DMS53 treated with DMSO at 0.1 percent for 48 hours (cell line): ENCODE results near the gene CHCHD10.

ENCODE experiments used
- DNase-seq: peaks from one replicate; lab custom pipeline; 2025; ENCODE audit not compliant: unreplicated experiment; lab: John Stamatoyannopoulos, UW

The CHCHD10 gene

DNA sequence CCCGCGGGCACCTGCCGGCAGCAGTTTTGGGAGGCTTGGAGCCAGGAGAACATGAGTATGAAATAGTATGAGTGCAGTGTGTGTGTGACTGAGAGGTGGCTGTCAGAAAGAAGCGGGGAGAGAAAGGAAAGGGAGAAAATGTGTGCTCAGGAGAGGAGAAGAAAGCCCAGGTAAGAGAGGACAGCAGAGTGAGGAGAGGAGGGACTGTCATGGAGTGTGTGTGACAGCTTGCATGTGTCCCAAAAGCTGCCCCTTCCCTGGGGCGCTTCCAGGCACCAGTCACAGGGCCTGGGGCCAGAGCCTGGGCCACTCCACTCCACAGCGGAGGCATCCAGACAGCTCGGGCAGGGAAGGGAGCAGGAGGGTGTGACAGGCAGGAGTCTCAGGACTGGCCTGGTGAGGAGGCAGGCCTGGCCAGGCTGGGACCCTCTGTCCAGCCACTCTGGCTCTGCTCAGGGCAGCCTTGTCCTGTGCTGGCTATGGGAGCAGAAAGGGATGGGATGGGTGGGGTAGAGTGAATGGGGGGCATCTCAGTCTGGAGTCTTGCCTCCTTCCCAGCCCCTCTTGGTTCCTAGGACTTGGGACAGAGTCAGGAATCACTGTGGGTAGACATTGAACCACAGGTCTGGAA lies 5.8 kb upstream of the CHCHD10 start:
- no peak for DNase-seq

GRCh38 chr22:23772649-23773473 lies 5.1 kb upstream of the CHCHD10 start, which contains the start of gene MMP11:
Gene MMP11 (plus strand): TSS chr22:23772849. CDS start chr22:23772871, 22 bp downstream.
- no peak for DNase-seq

- DNase-seq = no peak
These were observed 4.5 kb upstream of the CHCHD10 start for GRCh38 chr22:23772315-23772648.

DNA sequence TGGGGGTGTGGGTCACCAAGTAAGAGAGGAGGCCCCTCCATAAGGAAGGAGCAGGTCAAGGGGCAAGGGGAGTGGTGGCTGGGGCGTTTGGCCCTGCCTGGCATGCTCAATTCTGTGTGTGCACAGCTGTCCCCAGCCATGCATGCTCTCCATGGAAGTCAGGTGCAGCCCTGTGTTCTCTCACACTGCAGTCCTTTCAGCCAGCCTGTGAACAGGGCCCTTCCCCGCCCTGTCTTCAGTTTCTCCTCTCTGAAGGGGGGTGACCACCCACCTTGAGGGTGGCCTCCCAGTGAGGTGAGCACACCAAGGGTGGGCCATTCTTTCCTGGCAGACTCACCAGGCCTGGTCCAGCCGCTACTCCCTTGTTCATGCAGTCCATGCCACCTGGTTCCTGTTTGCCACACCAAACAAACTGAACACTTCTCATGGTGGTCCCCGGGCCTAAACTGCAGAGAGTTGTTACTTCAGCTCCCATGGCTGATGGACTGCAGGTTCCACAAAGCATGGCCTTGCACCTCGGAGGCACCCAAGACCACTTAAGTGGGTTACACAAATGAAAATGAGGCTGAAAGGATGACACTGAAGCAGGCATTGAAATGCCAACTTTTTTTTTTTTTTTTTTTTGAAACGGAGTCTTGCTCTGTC lies 1.7 kb upstream of the CHCHD10 start:
- no peak for DNase-seq

DNA sequence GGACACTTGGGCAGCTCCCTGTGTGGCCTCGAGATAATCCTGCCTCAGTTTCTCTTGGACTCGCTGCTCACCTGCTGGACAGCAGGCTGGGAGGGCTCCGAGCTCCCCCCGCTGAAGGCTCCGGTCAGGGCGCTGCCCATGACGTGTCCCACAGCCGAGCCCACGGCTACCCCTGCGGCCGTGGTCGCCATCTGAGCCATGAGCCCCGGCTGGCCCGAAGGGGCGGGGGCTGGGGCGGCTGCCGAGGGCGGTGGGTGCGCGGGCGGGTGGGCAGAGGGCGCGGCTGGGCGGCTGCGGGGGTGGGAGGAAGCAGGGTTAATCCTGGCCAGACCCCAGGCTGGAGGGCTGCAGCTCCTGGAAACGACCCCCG lies 484 bp downstream of the CHCHD10 start:
- no peak for DNase-seq

DNA sequence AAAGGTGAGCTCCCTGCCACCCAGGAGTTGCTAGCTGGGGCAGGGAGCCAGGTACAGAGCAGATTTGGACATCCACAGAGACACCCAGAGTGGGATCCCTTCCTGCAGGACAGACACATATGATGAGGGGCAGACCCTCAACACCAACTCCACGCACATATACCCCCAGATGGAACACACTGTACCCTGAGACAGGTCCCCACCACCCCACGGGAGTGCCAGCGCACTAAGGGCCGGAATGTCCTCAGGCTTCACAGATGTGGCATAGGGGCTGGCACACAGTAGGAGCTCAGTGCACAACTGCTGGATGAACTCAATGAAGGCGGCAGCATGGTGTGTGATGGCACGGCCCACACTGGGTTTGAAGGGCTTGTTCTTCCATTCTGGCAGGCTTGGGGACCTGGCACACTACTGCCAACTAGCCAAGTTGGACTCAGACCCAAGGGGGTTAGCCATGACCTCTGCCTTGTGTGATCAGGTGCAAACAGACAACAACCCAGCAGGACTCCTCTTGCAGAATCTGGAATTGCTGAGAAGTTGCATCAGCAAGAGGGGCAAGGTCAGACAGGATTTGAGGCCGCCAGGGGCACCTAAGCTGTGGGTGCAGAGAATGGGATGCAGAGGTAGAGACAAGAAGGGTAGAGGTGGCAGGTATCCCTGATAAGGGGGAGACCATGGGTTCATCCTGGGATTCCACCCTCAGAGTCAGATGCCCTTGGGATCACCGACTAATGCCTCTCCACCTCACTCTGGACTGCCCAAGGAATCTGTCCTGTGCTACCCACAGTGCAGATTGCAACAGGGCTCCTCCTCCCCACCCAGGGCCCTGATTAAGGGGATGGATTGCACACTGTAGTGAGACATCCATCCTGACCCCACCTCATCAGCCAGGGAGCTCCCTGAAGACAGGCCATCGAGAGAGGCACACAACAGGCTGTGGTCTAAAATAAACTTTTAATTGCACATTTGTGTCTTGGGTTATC lies 2.6 kb downstream of the CHCHD10 start:
- DNase-seq = no peak

- no peak for DNase-seq
These were observed 3.8 kb downstream of the CHCHD10 start for GRCh38 chr22:23763954-23764353.

GRCh38 chr22:23763579-23763945 lies 4.2 kb downstream of the CHCHD10 start:
- no peak for DNase-seq

DNA sequence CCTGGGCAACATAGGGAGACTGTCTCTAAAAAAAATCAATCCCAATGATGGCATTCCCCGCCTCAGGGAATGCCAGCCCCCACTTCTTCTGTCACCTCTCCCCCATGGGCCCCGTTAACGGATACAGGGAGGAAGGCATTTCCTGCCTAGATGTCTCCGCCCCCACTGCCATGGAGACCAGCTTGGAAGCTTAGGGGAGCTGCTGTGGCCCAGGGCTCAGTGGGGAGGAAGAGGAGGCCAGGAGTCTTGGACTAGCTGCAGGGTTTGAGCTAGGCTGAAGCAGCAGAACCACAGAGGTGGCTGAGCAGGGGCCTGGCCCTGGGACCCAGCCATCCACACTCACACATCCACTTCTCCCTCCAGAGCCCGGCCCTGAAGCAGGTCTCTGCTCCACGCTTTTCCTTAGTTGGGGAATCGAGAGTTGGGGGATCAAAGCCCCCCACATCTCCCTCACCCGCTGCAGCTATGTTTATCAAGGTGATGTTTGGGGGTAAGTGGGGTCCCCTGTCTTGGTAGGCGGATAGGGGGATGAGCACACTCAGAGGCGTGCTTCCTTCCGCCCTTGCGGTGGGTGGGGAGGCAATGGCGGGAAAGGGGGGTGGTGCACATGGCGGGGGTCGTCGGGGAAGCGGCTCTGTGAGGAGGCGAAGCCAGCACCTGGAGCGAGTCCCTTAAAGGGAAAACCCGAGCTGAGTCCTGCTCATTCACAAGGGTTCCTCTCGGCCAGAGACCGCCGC lies 4.8 kb downstream of the CHCHD10 start, which contains the start of gene C22orf15:
C22orf15 (plus strand) TSS at position 149 of the 737 bp plus-strand sequence; CDS start at position 466, 317 bp downstream.
- DNase-seq = no peak

DNA sequence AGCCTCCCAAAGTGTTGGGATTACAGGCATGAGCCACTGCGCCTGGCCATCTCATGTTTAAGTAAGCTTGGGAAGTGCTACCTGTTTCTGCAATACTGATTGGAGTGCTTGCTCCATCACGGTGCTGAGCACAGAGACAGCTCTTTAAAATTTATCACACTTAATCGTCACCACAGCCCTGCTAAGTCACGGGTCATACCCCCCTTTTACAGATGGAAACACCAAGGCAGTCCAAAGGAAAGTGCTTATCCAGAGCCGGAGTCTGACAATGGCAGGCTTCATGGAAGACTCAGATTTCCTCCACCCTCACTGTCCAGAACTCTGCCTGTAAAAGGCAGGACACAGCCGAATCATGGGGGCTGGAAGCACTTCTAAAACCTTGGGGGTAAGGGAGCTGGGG lies 7.7 kb downstream of the CHCHD10 start:
- no peak for DNase-seq

- DNase-seq = no peak
These were observed 8.2 kb downstream of the CHCHD10 start for GRCh38 chr22:23759566-23759965.

DNA sequence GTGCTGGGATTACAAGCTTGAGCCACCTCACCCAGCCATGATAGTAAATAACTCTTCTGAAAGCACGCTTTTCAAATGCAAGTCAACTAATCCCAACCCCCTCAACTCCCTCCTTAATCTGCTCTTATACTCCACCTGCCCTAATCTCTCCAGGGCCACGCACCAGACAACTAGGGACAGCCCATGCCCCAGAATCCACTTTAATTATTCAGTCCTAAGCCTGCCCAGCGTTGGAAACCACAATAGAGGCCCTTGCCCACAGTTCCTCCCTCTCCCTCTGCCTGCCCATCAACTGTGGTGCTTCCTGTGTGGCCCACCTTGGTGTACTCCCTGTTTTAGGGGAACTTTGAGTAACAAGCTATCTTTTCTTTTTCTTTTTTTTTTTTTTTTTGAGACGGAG lies 10.9 kb downstream of the CHCHD10 start:
- DNase-seq = no peak

GRCh38 chr22:23755711-23756110 lies 12.1 kb downstream of the CHCHD10 start:
- no peak for DNase-seq

DNA sequence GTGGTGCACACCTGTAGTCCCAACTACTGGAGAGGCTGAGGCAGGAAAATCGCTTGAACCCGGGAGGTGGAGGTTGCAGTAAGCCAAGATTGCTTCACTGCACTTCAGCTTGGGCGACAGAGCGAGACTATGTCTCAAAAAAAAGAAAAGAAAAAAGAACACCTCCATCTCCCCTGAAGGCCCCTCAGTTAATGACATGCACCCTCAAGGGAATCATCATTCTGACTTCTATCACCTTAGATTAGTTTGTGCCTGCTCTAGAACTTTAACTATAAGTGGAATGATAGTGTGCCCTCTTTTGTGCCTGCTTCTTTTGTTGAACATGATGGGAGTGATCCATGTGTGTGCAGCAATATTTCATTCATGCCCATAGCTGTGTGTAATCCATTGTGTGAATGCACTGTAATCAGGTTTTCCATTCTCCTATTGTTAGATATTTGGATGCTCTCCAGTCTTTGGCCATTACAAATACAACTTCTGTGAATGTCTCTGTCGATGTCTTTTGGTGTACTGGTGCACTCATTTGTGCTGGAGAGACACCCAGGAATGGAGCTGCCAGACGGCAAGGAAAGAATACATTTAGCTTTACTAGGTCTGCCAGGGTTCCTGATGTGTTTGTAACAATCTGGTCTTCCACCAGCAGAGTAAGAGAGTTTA lies 12.7 kb downstream of the CHCHD10 start:
- DNase-seq = no peak

DNA sequence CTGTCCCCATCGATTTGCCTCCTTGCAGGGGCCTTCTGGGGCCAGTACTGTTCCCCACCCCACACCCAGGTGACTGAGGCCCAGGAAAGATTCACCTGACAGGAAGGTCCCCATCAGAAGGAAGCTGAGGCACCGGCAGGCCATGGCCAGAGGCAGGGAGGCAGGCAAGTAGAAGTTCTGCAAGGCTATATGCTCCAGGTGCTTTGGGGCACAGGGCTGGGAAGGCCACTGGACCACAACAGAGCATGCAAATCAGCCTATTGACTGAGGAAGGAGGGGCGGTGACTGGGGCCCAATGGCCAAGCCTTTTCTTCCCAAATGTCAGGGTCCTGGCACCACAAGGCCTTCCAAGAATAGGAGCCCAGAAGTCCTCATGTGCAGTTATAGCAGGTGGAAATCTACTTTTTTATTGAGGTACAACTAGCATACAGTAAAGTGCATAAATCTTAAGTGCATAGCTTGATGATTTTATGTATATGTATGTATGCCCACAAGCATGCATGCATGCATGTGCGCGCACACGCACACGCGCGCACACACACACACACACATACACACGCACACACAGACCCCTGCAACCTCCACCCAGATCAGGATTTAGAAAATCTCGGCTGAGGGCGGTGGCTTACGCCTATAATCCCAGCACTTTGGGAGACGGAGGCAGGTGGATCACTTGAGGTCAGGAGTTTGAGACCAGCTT lies 13.4 kb downstream of the CHCHD10 start, which contains the start of gene VPREB3:
VPREB3 (minus strand) TSS at position 206 of the 700 bp plus-strand sequence; CDS start at position 144, 62 bp downstream.
- no peak for DNase-seq

- DNase-seq = no peak
These were observed 14.4 kb downstream of the CHCHD10 start for GRCh38 chr22:23753385-23753784.

DNA sequence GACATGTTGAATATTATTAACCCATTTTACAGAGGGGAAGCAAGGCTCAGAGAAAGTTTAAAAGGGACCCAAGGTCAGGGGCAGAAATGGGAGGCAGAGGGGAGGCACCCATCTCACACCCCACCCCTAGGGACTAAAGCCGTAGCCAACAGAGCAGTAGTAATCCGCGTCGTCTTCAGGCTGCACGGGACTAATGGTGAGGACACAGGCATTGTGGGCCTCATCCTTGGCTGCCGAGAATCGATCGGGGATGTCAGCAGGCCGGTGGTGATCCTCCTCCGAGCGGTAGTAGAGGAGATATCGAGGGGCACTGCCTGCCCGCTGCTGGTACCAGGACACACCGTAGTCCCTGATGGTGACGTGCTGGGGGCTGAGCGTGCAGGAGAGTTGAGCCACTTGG lies 15.0 kb downstream of the CHCHD10 start:
- no peak for DNase-seq

GRCh38 chr22:23752090-23752691 lies 15.6 kb downstream of the CHCHD10 start:
- no peak for DNase-seq
